ENCODE measurements around the gene PMPCB.

The PMPCB gene

DNA sequence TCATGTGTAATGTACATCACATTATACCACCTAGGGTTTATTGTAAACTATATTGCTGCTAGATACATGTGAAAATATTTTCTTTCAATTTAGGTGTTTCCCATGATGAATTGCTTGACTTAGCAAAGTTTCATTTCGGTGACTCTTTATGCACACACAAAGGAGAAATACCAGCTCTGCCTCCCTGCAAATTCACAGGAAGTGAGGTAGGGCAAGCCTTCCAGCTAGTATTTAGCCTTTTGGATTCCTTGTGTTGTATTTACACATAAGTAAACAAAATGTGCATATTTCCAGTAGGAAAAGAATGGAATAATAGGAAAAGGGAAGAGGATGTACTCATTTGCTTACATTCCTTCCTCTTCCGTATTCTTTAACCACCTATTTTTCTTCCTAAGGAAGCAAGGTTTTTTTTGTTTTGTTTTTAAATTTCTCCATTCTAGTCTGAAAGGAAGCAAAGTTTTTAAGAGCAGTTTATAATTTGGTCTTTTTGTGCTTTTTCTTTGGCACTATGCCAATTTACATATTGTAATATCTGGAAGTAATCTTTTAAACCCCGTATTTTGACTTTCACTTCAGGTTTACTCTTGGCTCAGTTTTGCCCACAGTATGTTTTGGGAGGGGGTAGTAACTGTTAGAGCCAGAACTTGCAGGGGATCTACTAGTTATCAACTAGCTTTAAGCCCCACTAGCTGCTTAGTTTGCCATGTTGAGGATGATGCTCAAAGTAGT, 10.4 kb downstream of the PMPCB start:
- no peak overlapping the region for H2BK5ac ChIP-seq (ENCODE audit: low read depth, low read length, poor library complexity)
- no peak overlapping the region for H3K4me2 ChIP-seq (ENCODE audit: low read length)
- H4K8ac ChIP-seq (ENCODE audit: low read depth, low read length): no peak overlapping the region
- no peak overlapping the region for H4K91ac ChIP-seq (ENCODE audit: low read depth, low read length)
- H3K9ac ChIP-seq (ENCODE audit: low read length): no peak overlapping the region
- WGBS (ENCODE audit: extremely low coverage, insufficient coverage, insufficient read length): no CpG with 5 or more reads among the region's 3 CpGs
- no peak overlapping the region for H2BK120ac ChIP-seq (ENCODE audit: insufficient read depth, low read length, poor library complexity)
- H3K79me1 ChIP-seq (ENCODE audit: low read length): no peaks in the 10 kb centered on the region
- no peak overlapping the region for H3K4me3 ChIP-seq (ENCODE audit: low read depth, low read length)
- no peaks in the 10 kb centered on the region for H3K4me1 ChIP-seq (ENCODE audit: control insufficient read depth in 1 of 2, insufficient read depth in 2 of 2, low read length in 2 of 2)
- no peaks in the 10 kb centered on the region for H3K79me2 ChIP-seq (ENCODE audit: control insufficient read depth, insufficient read depth, low read length, poor library complexity)
- H3K9me3 ChIP-seq (ENCODE audit: insufficient read depth, low read depth, low read length): no peaks in the 10 kb centered on the region
- H3K4ac ChIP-seq (ENCODE audit: low read depth, low read length): no peak overlapping the region
- H2AK5ac ChIP-seq (ENCODE audit: low read length): no peak overlapping the region
- H2BK12ac ChIP-seq (ENCODE audit: low read length): no peak overlapping the region
- no peaks in the 10 kb centered on the region for H3K27me3 ChIP-seq (ENCODE audit: insufficient read depth, low read length)
- H3K36me3 ChIP-seq (ENCODE audit: control insufficient read depth in 1 of 2, insufficient read depth in 2 of 2, low read length in 2 of 2): peaks cover 17 to 23% of the 10 kb centered on the region in 2 experiments
- H4K12ac ChIP-seq (ENCODE audit: low read depth, low read length): no peak overlapping the region
- no peak overlapping the region for H3K14ac ChIP-seq (ENCODE audit: low read length)
- no peak overlapping the region for H3K27ac ChIP-seq (ENCODE audit: low read depth, low read length)
- no peak overlapping the region for H3K23ac ChIP-seq (ENCODE audit: low read length)
- no peak overlapping the region for H3K18ac ChIP-seq (ENCODE audit: low read length)
- no peak overlapping the region for H2AFZ ChIP-seq (ENCODE audit: insufficient read depth, low read length, poor library complexity)
- no peak for DNase-seq

DNA sequence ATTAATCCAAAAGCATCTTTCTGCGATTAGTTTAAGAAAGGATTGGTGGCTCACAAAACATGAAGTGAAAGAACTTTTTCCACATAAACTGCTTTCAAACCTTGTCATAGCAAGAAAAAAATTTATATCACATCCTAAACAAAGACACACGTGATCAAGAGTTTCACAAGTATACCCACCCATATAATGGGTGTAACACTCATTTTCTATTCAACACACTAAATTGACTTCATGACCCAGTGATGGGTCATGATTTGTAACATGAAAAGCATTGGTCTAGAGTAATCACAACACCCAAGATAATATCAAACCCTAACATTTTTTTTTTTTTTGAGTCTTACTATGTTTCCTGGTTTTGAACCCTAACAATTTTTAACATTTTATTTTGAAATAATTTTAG, 17.6 kb downstream of the PMPCB start:
- Histone ChIP-seq H3K79me2 (ENCODE audit: control insufficient read depth, insufficient read depth, low read length, poor library complexity) (no peaks in the 10 kb centered on the region), H4K8ac (ENCODE audit: low read depth, low read length) (no peak overlapping the region), H4K91ac (ENCODE audit: low read depth, low read length) (no peak overlapping the region), H3K4me2 (ENCODE audit: low read length) (no peak overlapping the region), H3K27ac (ENCODE audit: low read depth, low read length) (no peak overlapping the region), H4K12ac (ENCODE audit: low read depth, low read length) (no peak overlapping the region), H3K27me3 (ENCODE audit: insufficient read depth, low read length) (no peaks in the 10 kb centered on the region), H3K18ac (ENCODE audit: low read length) (no peak overlapping the region), H2BK120ac (ENCODE audit: insufficient read depth, low read length, poor library complexity) (no peak overlapping the region), H3K36me3 (ENCODE audit: control insufficient read depth in 1 of 2, insufficient read depth in 2 of 2, low read length in 2 of 2) (peaks cover 15 to 37% of the 10 kb centered on the region in 2 experiments), H3K4me3 (ENCODE audit: low read depth, low read length) (no peak overlapping the region), H2AK5ac (ENCODE audit: low read length) (no peak overlapping the region), H2AFZ (ENCODE audit: insufficient read depth, low read length, poor library complexity) (no peak overlapping the region), H3K4me1 (ENCODE audit: control insufficient read depth in 1 of 2, insufficient read depth in 2 of 2, low read length in 2 of 2) (no peaks in the 10 kb centered on the region), H3K4ac (ENCODE audit: low read depth, low read length) (no peak overlapping the region), H3K9me3 (ENCODE audit: insufficient read depth, low read depth, low read length) (no peaks in the 10 kb centered on the region), H3K79me1 (ENCODE audit: low read length) (no peaks in the 10 kb centered on the region), H2BK5ac (ENCODE audit: low read depth, low read length, poor library complexity) (no peak overlapping the region), H3K23ac (ENCODE audit: low read length) (no peak overlapping the region), H3K14ac (ENCODE audit: low read length) (no peak overlapping the region), H3K9ac (ENCODE audit: low read length) (no peak overlapping the region), H2BK12ac (ENCODE audit: low read length) (no peak overlapping the region)
- WGBS (ENCODE audit: extremely low coverage, insufficient coverage, insufficient read length): no CpG with 5 or more reads among the region's 2 CpGs
- DNase-seq: no peak

DNA sequence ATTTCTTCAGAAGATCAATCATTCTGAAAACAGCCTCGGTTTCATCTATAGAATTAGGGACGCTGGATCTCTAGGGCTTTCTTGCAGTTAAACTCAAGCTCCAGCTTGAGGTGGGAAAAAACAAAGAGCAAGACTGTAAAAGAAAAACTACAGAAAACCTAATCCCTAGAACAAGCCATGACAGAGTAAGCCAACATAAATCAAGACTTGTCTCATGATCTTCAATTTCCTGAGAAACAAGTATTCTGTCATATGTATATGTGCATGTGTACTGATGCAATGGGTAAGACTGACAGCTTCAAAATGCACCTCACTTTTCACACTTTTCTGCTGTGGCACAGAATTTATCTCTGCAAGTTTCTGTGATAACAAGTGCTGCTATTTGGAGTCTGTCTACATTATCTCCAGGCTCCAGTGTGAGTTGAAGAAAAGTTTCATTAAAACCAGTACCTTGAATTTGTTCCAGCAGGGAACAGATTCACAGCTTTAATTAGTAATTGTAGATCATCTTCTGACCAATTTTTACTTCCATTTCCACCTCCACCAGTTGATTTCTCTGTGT, 19.2 kb downstream of the PMPCB start:
- H3K4me1 ChIP-seq (ENCODE audit: control insufficient read depth in 1 of 2, insufficient read depth in 2 of 2, low read length in 2 of 2): no peaks in the 10 kb centered on the region
- no peak overlapping the region for H3K14ac ChIP-seq (ENCODE audit: low read length)
- no peak overlapping the region for H4K12ac ChIP-seq (ENCODE audit: low read depth, low read length)

DNA sequence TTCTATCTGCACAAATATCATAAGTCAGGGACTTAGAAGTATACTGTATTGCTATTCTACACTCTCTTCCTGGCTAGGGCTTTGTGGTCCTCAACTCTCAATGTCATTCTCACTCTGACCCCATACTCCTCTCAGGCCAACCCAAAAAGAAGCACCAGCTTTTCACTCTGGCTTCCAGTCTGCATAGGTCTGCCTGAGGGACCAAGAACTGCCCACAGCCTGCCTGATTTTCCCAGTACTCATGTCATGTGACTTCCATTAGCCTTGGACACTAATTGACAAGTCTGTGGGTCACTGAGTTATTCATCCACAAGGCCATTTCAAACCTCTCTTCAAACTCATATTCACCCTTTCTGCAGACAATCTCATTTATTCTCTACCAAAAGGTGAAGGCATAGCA, 19.8 kb downstream of the PMPCB start:
- no peak overlapping the region for H3K27ac ChIP-seq (ENCODE audit: low read depth, low read length)
- no peak overlapping the region for H2BK120ac ChIP-seq (ENCODE audit: insufficient read depth, low read length, poor library complexity)
- no peak overlapping the region for H4K8ac ChIP-seq (ENCODE audit: low read depth, low read length)
- no peak overlapping the region for H3K14ac ChIP-seq (ENCODE audit: low read length)
- H3K79me2 ChIP-seq (ENCODE audit: control insufficient read depth, insufficient read depth, low read length, poor library complexity): no peaks in the 10 kb centered on the region
- H3K4me1 ChIP-seq (ENCODE audit: control insufficient read depth in 1 of 2, insufficient read depth in 2 of 2, low read length in 2 of 2): no peaks in the 10 kb centered on the region
- H3K4ac ChIP-seq (ENCODE audit: low read depth, low read length): no peak overlapping the region
- H2BK12ac ChIP-seq (ENCODE audit: low read length): no peak overlapping the region
- H3K9me3 ChIP-seq (ENCODE audit: insufficient read depth, low read depth, low read length): no peaks in the 10 kb centered on the region
- H3K18ac ChIP-seq (ENCODE audit: low read length): no peak overlapping the region
- peaks cover 29 to 44% of the 10 kb centered on the region in 2 experiments for H3K36me3 ChIP-seq (ENCODE audit: control insufficient read depth in 1 of 2, insufficient read depth in 2 of 2, low read length in 2 of 2)
- no peaks in the 10 kb centered on the region for H3K27me3 ChIP-seq (ENCODE audit: insufficient read depth, low read length)
- H4K91ac ChIP-seq (ENCODE audit: low read depth, low read length): no peak overlapping the region
- no peak overlapping the region for H3K23ac ChIP-seq (ENCODE audit: low read length)
- no peak overlapping the region for H2AFZ ChIP-seq (ENCODE audit: insufficient read depth, low read length, poor library complexity)
- H3K4me3 ChIP-seq (ENCODE audit: low read depth, low read length): no peak overlapping the region
- no peak overlapping the region for H3K9ac ChIP-seq (ENCODE audit: low read length)
- H2AK5ac ChIP-seq (ENCODE audit: low read length): no peak overlapping the region
- no peak for DNase-seq
- H2BK5ac ChIP-seq (ENCODE audit: low read depth, low read length, poor library complexity): no peak overlapping the region
- H3K79me1 ChIP-seq (ENCODE audit: low read length): no peaks in the 10 kb centered on the region
- no peak overlapping the region for H4K12ac ChIP-seq (ENCODE audit: low read depth, low read length)
- H3K4me2 ChIP-seq (ENCODE audit: low read length): no peak overlapping the region

More for the DNA sequence above, 19.2 kb downstream of the PMPCB start:
- no peak overlapping the region for H2AK5ac ChIP-seq (ENCODE audit: low read length)
- H3K36me3 ChIP-seq (ENCODE audit: control insufficient read depth in 1 of 2, insufficient read depth in 2 of 2, low read length in 2 of 2): peaks cover 26 to 45% of the 10 kb centered on the region in 2 experiments
- no peaks in the 10 kb centered on the region for H3K79me2 ChIP-seq (ENCODE audit: control insufficient read depth, insufficient read depth, low read length, poor library complexity)
- no peak overlapping the region for H2BK120ac ChIP-seq (ENCODE audit: insufficient read depth, low read length, poor library complexity)
- H3K4me2 ChIP-seq (ENCODE audit: low read length): no peak overlapping the region
- no peak overlapping the region for H3K4me3 ChIP-seq (ENCODE audit: low read depth, low read length)
- H2BK12ac ChIP-seq (ENCODE audit: low read length): no peak overlapping the region
- no peak overlapping the region for H3K27ac ChIP-seq (ENCODE audit: low read depth, low read length)
- WGBS (ENCODE audit: extremely low coverage, insufficient coverage, insufficient read length): no CpG with 5 or more reads among the region's 2 CpGs
- H4K91ac ChIP-seq (ENCODE audit: low read depth, low read length): no peak overlapping the region
- H3K9me3 ChIP-seq (ENCODE audit: insufficient read depth, low read depth, low read length): no peaks in the 10 kb centered on the region
- H3K23ac ChIP-seq (ENCODE audit: low read length): no peak overlapping the region
- no peak for DNase-seq
- H4K8ac ChIP-seq (ENCODE audit: low read depth, low read length): no peak overlapping the region
- no peak overlapping the region for H3K4ac ChIP-seq (ENCODE audit: low read depth, low read length)
- H2AFZ ChIP-seq (ENCODE audit: insufficient read depth, low read length, poor library complexity): no peak overlapping the region
- no peak overlapping the region for H3K18ac ChIP-seq (ENCODE audit: low read length)
- no peaks in the 10 kb centered on the region for H3K79me1 ChIP-seq (ENCODE audit: low read length)
- H3K9ac ChIP-seq (ENCODE audit: low read length): no peak overlapping the region
- H3K27me3 ChIP-seq (ENCODE audit: insufficient read depth, low read length): no peaks in the 10 kb centered on the region
- no peak overlapping the region for H2BK5ac ChIP-seq (ENCODE audit: low read depth, low read length, poor library complexity)

Measured in trophoblast cell (in vitro differentiated cells and primary cell).